HG02981 (cell line): ENCODE results near the gene ADGRV1.
"Not testable (repeated sequence)": the region's sequence is repeated elsewhere in the genome, so short reads cannot be mapped to it uniquely, and the experiment has no call there.

ENCODE experiments used
- ATAC-seq: cut with Tn5 transposase; IDR thresholded peaks from one replicate; pipeline ENCODE4 v1.9.1; 2021; ENCODE audit warnings: mild to moderate bottlenecking, moderate library complexity; ENCODE audit not compliant: unreplicated experiment

Gene ADGRV1

GRCh38 chr5:90593083-90593482 is 34.5 kb downstream of the ADGRV1 start:
- not testable (repeated sequence) for ATAC-seq

GRCh38 chr5:90595766-90596165 is 37.2 kb downstream of the ADGRV1 start:
- ATAC-seq, result not testable (repeated sequence)

- ATAC-seq, result no peak
These were observed 39.7 kb downstream of the ADGRV1 start for GRCh38 chr5:90598293-90598692.

GRCh38 chr5:90600307-90600706 is 41.7 kb downstream of the ADGRV1 start:
- not testable (repeated sequence) for ATAC-seq

- ATAC-seq, result no peak
These were observed 42.9 kb downstream of the ADGRV1 start for GRCh38 chr5:90601468-90601867.

GRCh38 chr5:90602681-90603080 is 44.1 kb downstream of the ADGRV1 start:
- peak; percentile 86 for ATAC-seq

- no peak for ATAC-seq
These were observed 47.9 kb downstream of the ADGRV1 start for GRCh38 chr5:90606539-90606938.

GRCh38 chr5:90612919-90613318 is 54.3 kb downstream of the ADGRV1 start:
- ATAC-seq, result peak; percentile 93

GRCh38 chr5:90613459-90613858 is 54.9 kb downstream of the ADGRV1 start:
- ATAC-seq, result no peak

GRCh38 chr5:90613918-90614504 is 55.4 kb downstream of the ADGRV1 start:
- no peak for ATAC-seq

- ATAC-seq, result no peak
These were observed 56.8 kb downstream of the ADGRV1 start for GRCh38 chr5:90615355-90615754.

- ATAC-seq, result no peak
These were observed 59.5 kb downstream of the ADGRV1 start for GRCh38 chr5:90618071-90618470.

GRCh38 chr5:90619762-90620161 is 61.2 kb downstream of the ADGRV1 start:
- not testable (repeated sequence) for ATAC-seq

- ATAC-seq, result no peak
These were observed 63.3 kb downstream of the ADGRV1 start for GRCh38 chr5:90621848-90622247.

- no peak for ATAC-seq
These were observed 67.9 kb downstream of the ADGRV1 start for GRCh38 chr5:90626493-90626892.

- no peak for ATAC-seq
These were observed 69.9 kb downstream of the ADGRV1 start for GRCh38 chr5:90628492-90628891.

GRCh38 chr5:90632791-90633190 is 74.2 kb downstream of the ADGRV1 start:
- ATAC-seq, result no peak

- ATAC-seq, result no peak
These were observed 78.4 kb downstream of the ADGRV1 start for GRCh38 chr5:90636948-90637347.

GRCh38 chr5:90637731-90638130 is 79.1 kb downstream of the ADGRV1 start:
- ATAC-seq, result no peak

- ATAC-seq, result no peak
These were observed 80.3 kb downstream of the ADGRV1 start for GRCh38 chr5:90638878-90639277.

GRCh38 chr5:90640484-90641059 is 82.0 kb downstream of the ADGRV1 start:
- ATAC-seq, result no peak

- no peak for ATAC-seq
These were observed 82.9 kb downstream of the ADGRV1 start for GRCh38 chr5:90641528-90641927.

GRCh38 chr5:90642706-90643229 is 84.2 kb downstream of the ADGRV1 start:
- ATAC-seq, result no peak
